Inflammatory macrophage treated with lipopolysaccharide for 1 hour (primary cell): Measurements from ENCODE around the gene NENF.

ENCODE experiments used
- DNase-seq, 2 donors: peaks; one replicate each; pipeline ENCODE4 v3.0.0-alpha.2; 2020 to 2022

The NENF gene

DNA sequence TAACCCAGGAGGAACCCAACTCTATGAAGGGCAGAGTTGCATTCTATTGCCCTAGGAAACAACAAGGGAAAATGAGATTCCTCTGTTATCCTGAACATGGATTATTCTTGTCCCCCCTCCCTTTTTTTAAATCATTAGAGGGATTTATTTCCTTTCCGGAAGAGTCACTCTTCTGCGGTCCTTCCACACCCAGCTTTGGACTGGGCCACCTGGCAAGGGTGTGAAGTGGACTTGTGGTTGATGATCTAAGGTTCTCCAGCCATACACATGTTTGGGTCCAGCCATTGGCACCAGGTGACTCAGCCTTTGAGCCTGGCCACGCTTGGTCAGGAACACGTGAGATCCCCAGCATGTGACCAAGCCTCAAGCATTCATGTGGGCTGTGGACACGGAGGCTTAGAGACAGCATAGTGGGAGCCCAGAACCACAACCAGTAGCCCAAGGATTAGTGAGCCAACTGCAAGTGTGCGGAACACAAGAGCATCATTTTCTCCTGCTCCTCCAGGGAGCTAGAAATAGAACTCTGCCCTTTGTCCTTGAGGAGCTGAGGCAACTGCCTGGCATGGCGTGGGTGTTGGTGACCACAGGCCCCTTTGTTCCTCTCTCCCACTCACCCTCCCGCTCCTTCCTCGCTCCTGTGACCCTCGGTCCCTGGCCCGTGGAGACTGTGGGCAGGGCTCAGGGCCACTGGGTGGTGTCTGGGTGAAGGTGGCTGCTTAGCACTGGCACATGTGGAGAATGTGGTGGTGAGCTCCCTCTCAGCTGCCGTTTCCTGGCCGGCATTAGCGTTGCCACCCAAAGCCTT lies 50.1 kb downstream of the NENF start:
- DNase-seq, result peak; percentile 77 to 79

DNA sequence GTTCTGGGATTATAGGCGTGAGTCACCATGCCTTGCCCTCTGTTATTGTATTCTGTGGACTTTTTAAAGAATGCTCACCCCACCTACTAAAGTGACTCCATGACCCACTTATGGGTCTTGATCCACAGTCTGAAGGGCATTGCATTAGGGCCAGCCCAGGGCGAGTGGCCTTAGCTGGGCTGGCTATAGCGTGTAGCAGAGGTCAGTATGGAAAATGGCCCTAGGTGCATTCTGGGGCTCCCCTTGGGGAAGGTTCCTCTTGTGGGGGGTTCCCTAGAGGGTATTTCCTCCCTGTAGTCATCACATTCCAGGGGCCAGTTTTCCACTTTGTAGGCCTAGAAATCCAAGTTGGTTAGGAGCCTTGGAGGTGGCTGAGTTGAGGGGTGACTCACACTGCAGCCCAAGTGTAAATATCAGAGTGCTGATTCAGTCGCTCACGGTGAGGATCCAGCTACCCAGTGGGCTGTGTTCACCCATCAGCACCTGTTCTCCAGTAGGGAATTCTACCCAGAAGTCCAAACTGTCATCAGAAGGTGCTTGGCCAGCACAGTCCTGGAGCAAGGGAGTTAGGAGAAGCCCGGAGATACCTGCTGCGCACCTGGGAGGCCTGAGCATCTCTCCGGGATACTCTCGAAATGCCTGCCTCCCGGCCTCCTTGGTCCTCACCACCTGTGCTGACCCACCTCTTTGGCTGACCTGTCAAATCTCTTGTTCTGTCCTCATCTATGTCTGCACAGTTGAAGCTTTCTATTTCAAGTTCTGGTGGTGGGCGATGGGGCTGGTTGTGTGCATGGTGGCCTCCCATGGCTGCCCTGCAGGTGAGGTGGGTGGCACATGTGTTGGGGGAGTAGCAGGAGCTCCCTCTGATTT lies 52.2 kb downstream of the NENF start:
- DNase-seq, result peak; percentile 38 to 70

DNA sequence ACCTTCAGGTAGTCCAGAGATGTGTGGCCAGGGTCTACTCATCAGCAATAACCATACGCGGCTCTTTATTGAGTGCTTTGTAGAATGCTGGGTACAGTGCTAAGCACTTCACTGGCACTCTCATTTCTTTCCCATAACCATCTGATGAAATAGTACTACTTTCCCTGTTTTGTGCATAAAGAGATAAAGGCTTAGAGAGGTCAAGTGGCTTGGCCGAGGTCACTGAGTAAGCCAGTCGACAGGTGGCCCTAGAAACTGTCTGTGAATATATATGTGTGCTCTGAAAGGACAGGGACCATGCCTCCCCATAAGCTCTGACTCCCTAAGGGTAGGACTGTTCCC lies 52.8 kb downstream of the NENF start:
- DNase-seq, result no peak

DNA sequence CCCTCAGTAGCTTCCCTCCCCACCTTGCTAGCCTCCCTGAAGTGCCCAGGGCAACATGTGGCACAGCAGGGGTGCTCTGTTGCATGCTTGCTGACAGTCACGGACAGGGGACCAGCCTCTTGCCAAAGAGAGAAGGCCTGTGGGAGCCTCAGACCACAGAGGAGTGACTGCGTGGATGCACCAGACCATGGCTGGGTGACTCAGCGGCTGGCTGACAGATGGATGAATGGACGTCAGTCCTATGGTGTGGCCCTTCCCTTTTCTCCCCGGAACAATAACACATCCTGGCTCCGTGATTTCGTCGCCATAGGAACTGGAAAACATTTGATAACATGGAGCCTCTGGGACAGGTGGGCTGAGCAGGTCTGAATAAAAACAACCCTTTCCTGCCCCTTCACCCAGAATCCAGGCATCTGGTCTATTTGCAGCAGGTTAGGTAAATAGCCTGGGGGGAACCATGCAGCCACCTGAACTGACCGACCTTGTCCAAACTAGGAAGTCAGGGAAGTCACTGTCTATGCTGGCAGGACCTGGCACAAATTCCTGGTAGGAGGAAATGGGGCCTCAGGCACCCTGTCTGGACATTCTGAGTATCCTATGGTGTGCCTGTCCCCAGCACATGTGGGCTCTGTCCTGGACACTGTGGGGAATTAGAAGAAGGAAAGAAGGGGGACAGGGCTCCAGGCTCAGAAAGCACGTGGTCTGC lies 53.3 kb downstream of the NENF start:
- DNase-seq, result peak; percentile 91 to 98

DNA sequence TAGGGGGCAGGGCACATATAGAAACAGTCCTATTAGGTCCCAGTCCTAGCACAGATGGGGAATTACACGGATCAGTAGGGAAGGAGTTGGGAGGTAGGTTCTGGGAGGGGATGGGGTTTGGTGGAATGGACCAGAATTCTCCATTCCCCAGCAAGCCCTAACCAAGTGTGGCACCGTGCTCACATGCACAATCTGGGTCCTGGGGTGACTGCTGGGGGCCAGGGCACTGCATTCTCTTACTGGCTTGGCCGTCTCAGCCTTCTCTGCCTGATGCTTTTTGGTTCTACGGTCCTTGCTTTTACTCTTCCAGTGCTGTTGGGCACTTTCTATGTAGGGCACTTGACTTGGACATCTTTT lies 53.9 kb downstream of the NENF start:
- no peak for DNase-seq

DNA sequence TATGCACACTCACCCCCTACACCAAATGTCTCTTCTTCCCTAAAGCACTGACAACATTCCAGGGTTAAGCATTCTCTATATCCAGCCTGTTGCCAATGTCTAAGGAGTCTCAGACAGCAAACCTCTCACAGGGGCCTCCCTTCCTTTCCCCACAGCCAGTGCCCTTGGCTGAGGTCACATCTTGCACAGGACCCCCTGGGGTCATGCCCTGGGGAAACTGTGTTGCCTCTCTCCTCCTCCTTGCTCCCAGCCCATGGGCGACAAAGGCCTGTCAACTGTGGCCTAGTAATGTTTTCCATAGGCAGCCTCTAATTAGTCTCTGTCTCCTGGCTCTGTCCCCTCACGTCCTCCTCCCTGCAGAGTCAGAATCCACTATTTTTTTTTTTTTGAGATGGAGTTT lies 54.6 kb downstream of the NENF start:
- no peak for DNase-seq

DNA sequence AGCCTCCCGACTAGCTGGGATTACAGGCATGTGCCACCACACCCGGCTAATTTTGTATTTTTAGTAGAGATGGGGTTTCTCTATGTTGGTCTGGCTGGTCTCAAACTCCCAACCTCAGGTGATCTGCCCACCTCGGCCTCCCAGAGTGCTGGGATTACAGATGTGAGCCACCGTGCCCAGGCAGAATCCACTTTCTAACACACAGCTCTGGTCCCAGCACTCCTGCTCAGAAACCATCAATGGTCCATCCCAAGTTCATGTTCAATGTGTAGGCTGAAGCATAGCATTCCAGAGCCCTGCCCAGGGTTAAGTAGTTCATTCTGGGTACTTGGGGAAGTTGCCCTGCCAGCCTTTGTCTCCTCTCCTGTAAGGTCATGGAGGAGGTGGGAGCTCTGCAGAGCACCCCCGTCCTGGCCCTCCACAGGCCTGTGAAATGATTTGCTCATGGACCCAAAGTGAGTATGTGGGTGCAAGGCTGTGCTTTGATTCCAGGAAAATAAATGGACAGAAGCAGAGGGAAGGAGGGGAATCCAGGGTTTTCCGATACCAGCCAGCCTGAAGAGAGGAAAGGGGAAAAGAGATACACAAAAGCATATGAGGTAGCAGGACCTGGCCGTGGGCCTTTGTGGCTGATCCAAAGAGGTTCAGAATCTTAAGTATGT lies 55.2 kb downstream of the NENF start:
- no peak for DNase-seq

DNA sequence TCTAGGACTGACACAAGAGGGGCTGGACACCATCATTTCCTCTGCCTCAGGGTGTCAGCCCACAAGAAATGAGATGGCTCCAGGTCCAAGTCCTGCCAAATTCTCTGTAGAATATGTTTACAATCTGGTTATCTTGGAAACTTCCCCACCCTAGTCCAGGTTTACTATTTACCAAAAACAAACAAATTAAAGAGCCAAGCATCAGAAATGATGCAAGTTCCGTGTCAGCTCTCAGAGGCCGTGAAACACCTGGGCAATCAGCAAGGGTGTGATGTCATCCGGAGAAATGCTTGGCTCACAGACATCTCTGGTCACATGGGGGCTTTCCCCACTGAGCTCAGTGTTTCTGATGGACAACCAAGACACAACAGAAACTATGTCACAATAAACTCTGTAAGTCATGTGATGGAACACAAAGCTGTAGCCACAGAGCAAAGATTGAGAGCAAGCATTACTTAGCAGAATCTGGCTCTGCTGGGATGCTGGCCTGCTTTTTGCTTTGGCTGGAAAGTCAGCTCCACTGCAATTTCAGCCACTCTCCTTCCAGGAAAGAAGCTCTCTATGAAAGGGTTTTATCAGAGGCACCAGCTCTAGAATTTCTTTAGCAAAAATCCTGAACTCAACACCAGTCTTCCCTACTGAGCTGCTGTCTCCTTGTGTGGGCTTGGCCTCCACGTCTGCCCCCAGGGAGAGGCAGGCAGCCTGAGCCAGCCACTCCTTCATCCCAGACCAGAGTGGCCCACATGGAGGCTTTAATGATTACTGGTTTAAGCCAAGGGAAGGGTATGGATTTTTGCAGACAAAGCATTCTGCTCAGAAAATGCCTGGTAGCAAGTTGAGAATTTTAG lies 55.9 kb downstream of the NENF start:
- peak; percentile 92 to 98 for DNase-seq

DNA sequence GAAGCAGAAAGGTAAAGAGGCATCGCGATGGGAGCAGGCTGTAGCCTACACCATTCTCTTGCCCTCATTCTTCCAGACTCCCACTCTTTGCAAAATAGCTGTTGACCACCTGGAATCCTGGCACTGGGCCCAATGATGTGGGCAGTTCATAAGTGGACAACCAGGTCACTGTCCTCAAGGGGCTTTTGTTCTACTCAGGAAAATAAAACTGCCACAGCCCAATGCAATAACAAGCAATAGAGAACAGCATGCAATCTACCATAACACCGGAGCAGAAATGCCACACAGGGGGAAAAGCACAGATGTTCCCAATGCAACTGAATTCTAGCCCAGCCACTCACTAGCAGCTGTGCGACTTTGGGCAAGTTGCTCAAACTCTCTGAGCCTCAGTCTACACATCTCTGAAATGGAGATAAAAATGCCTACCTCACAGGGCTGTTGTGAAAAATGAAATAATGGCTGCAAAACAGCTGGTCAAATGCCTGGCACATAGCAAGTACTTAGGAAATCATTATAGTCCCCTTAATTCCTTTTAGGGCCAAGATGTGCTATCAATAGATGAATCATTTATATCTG lies 56.7 kb downstream of the NENF start:
- DNase-seq, result no peak

DNA sequence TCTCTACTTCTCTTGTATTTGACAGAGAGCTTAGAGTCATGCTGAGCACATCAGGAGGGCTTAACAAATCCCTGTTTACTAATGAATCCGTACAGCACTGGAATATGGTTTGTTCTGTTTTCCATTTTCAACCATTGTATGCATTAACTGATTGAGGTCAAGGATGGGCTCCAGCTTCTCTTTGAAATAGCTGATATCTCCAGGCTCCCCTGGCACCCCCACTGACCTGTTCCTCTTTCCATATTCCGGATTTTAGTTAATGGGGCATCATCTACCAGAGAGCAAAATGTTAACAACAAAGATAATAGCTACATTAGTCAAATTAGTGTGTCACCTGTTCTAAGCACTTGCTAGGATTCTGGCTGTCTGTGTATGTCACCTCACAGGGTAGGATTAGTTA lies 57.6 kb downstream of the NENF start:
- no peak for DNase-seq

DNA sequence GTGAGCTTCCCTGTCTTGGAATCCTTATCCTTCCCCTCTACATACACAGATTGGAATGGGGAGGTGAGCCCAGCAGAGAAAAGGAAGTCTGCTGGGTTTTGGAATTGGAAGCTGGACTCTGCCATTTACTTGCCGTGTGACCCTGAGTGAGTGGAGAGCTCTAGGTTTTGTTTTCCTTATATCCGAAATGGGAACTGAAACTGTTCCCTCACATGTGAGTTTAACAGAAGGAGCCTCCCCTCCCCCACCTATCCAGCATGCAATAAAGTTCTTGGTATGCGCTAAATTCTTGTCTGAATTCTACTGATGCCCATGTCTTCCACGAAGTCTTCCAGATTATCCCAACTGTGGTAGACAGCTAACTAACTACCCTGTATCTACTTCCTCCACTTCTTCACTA lies 58.7 kb downstream of the NENF start:
- peak; percentile 80 to 88 for DNase-seq
